ENCODE results near the gene DLG1.

DNA sequence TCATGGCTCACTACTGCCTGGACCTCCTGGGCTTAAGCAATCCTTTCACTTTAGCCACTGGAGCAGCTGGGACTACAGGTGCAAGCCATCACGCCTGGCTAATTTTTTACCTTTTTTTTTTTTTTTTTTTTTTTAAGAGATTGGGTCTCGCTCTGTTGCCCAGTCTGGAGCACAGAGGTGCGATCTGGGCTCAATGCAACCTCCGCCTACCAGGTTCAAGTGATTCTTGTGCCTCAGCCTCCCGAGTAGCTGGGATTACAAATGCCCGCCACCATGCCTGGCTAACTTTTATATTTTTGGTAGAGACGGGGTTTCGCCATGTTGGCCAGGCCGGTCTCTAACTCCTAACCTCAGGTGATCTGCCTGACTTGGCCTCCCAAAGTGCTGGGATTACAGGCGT lies 218.1 kb downstream of the DLG1 start:
- no peak for TF ChIP-seq POLR2AphosphoS5 (IDR thresholded peaks at IDR 0.05)
- TF ChIP-seq, protein P1, sequence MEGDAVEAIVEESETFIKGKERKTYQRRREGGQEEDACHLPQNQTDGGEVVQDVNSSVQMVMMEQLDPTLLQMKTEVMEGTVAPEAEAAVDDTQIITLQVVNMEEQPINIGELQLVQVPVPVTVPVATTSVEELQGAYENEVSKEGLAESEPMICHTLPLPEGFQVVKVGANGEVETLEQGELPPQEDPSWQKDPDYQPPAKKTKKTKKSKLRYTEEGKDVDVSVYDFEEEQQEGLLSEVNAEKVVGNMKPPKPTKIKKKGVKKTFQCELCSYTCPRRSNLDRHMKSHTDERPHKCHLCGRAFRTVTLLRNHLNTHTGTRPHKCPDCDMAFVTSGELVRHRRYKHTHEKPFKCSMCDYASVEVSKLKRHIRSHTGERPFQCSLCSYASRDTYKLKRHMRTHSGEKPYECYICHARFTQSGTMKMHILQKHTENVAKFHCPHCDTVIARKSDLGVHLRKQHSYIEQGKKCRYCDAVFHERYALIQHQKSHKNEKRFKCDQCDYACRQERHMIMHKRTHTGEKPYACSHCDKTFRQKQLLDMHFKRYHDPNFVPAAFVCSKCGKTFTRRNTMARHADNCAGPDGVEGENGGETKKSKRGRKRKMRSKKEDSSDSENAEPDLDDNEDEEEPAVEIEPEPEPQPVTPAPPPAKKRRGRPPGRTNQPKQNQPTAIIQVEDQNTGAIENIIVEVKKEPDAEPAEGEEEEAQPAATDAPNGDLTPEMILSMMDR (IDR thresholded peaks at IDR 0.05): no peak
